Liver (tissue), 3 donors: Measurements from ENCODE around the gene ATP6V1G1.

Experiments used
- EGR1 ChIP-seq, 2 donors: IDR thresholded peaks; 2 replicates each; pipeline ENCODE4 v1.6.1; 2016 to 2018; ENCODE audit warnings: antibody characterized with exemption in 2 of 2, low read depth in 2 of 2
- FOXA1 ChIP-seq: IDR thresholded peaks from 2 replicates; pipeline ENCODE4 v1.6.1; 2016; ENCODE audit warnings: antibody characterized with exemption
- GABPA ChIP-seq, 2 donors: IDR thresholded peaks in 1 of 2; conservative IDR thresholded peaks in 1 of 2; 2 replicates each; pipeline ENCODE4 v1.6.1; 2016; ENCODE audit warnings: antibody characterized with exemption in 2 of 2, mild to moderate bottlenecking in 1 of 2, moderate library complexity in 1 of 2
- HNF4G ChIP-seq: IDR thresholded peaks from 2 replicates; pipeline ENCODE4 v1.6.1; 2016; ENCODE audit warnings: antibody characterized with exemption
- JUND ChIP-seq, 2 donors: IDR thresholded peaks; 2 replicates each; pipeline ENCODE4 v1.6.1; 2016; ENCODE audit warnings: antibody characterized with exemption in 2 of 2
- MAX ChIP-seq: IDR thresholded peaks from 2 replicates; pipeline ENCODE4 v1.6.1; 2016; ENCODE audit warnings: antibody characterized with exemption
- NR2F2 ChIP-seq: IDR thresholded peaks from 2 replicates; pipeline ENCODE4 v1.6.1; 2016; ENCODE audit warnings: antibody characterized with exemption
- RAD21 ChIP-seq, 2 donors: IDR thresholded peaks; 2 replicates each; pipeline ENCODE4 v1.6.1; 2016; ENCODE audit warnings: antibody characterized with exemption in 2 of 2, mild to moderate bottlenecking in 2 of 2
- RXRA ChIP-seq, 2 donors: IDR thresholded peaks; 2 replicates each; pipeline ENCODE4 v1.6.1; 2017 to 2018; ENCODE audit warnings: antibody characterized with exemption in 2 of 2, mild to moderate bottlenecking in 1 of 2
- TAF1 ChIP-seq: conservative IDR thresholded peaks from 2 replicates; pipeline ENCODE4 v1.6.1; 2016; ENCODE audit warnings: antibody characterized with exemption, mild to moderate bottlenecking
- YY1 ChIP-seq: IDR thresholded peaks from 2 replicates; pipeline ENCODE4 v1.6.1; 2016; ENCODE audit warnings: antibody characterized with exemption, mild to moderate bottlenecking
- TF ChIP-seq, protein P1 (sequence below): fragments of 150-350 bp; IDR thresholded peaks from 2 replicates; pipeline ENCODE4 v1.5.1; 2017; ENCODE audit warnings: improper control_type of control experiment, low read depth, low read length; ENCODE audit not compliant: missing input control
- TF ChIP-seq, protein P2 (sequence below): IDR thresholded peaks from 2 replicates; pipeline ENCODE4 v1.6.1; 2016; ENCODE audit warnings: antibody characterized with exemption, mild to moderate bottlenecking
- TF ChIP-seq, protein P3 (sequence below): IDR thresholded peaks from 2 replicates; pipeline ENCODE4 v1.6.1; 2016; ENCODE audit warnings: antibody characterized with exemption
- donor health status: healthy.
- donor health status: healthy.

DNA sequence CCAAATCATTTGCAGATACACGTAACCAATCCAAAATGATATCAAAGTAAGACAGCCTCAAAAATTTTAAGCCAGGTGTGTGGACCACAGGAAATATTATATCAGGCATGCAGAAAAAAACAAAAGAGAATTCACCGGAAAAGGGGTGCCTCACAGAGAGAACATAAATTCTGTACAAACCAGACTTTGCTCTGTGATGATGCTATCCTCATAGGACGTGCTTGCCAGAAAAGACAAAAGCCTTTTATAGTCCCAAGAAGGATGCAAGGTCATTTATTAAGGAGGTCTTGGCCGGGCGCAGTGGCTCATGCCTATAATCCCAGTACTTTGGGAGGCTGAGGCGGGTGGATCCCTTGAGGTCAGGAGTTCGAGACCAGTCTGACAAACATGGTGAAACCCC is 16.8 kb upstream of the ATP6V1G1 start:
- TF ChIP-seq, protein P1, sequence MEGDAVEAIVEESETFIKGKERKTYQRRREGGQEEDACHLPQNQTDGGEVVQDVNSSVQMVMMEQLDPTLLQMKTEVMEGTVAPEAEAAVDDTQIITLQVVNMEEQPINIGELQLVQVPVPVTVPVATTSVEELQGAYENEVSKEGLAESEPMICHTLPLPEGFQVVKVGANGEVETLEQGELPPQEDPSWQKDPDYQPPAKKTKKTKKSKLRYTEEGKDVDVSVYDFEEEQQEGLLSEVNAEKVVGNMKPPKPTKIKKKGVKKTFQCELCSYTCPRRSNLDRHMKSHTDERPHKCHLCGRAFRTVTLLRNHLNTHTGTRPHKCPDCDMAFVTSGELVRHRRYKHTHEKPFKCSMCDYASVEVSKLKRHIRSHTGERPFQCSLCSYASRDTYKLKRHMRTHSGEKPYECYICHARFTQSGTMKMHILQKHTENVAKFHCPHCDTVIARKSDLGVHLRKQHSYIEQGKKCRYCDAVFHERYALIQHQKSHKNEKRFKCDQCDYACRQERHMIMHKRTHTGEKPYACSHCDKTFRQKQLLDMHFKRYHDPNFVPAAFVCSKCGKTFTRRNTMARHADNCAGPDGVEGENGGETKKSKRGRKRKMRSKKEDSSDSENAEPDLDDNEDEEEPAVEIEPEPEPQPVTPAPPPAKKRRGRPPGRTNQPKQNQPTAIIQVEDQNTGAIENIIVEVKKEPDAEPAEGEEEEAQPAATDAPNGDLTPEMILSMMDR = no peak
- no peak for TF ChIP-seq RAD21 (IDR thresholded peaks at IDR 0.05)
- no peak for TF ChIP-seq FOXA1
- no peak for TF ChIP-seq MAX
- TF ChIP-seq, protein P2, sequence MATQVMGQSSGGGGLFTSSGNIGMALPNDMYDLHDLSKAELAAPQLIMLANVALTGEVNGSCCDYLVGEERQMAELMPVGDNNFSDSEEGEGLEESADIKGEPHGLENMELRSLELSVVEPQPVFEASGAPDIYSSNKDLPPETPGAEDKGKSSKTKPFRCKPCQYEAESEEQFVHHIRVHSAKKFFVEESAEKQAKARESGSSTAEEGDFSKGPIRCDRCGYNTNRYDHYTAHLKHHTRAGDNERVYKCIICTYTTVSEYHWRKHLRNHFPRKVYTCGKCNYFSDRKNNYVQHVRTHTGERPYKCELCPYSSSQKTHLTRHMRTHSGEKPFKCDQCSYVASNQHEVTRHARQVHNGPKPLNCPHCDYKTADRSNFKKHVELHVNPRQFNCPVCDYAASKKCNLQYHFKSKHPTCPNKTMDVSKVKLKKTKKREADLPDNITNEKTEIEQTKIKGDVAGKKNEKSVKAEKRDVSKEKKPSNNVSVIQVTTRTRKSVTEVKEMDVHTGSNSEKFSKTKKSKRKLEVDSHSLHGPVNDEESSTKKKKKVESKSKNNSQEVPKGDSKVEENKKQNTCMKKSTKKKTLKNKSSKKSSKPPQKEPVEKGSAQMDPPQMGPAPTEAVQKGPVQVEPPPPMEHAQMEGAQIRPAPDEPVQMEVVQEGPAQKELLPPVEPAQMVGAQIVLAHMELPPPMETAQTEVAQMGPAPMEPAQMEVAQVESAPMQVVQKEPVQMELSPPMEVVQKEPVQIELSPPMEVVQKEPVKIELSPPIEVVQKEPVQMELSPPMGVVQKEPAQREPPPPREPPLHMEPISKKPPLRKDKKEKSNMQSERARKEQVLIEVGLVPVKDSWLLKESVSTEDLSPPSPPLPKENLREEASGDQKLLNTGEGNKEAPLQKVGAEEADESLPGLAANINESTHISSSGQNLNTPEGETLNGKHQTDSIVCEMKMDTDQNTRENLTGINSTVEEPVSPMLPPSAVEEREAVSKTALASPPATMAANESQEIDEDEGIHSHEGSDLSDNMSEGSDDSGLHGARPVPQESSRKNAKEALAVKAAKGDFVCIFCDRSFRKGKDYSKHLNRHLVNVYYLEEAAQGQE = no peak
- no peak for TF ChIP-seq YY1
- TF ChIP-seq TAF1 = no peak
- no peak for TF ChIP-seq EGR1 (IDR thresholded peaks at IDR 0.05; ENCODE audit: low read depth in 2 of 2)
- TF ChIP-seq JUND (IDR thresholded peaks at IDR 0.05) = no peak
- no peak for TF ChIP-seq RXRA (IDR thresholded peaks at IDR 0.05)
- TF ChIP-seq, protein P3, sequence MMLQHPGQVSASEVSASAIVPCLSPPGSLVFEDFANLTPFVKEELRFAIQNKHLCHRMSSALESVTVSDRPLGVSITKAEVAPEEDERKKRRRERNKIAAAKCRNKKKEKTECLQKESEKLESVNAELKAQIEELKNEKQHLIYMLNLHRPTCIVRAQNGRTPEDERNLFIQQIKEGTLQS = no peak
- TF ChIP-seq NR2F2 = no peak
- TF ChIP-seq HNF4G = no peak
- no peak for TF ChIP-seq GABPA (IDR thresholded peaks at IDR 0.05 in 1 of 2, conservative IDR thresholded peaks at IDR 0.05 in 1 of 2)
